Right lobe of liver (tissue), 6 donors: Measurements from ENCODE around the gene NCOA5. TPM values are rescaled to one million over a fixed set of nuclear protein-coding genes. Genes with fewer than 3 reads are reported as not detected.

ENCODE experiments used
- ATAC-seq, 4 donors: fragments of 200-7000 bp; cut with Tn5 transposase; one replicate each; pipeline ENCODE4 v1.9.1; 2020; ENCODE audit warnings: mild to moderate bottlenecking in 4 of 4, moderate library complexity in 4 of 4
- DNase-seq, 3 donors: peaks; one replicate each; pipeline ENCODE4 v3.0.0-alpha.2; 2020
- H3K27ac ChIP-seq, 3 donors: fragments of 200-600 bp; one replicate each; pipeline ENCODE4 v1.8.0; 2022
- H3K27me3 ChIP-seq, 2 donors: fragments of 200-600 bp; one replicate each; pipeline ENCODE4 v1.8.0; 2022
- H3K36me3 ChIP-seq, 4 donors: fragments of 200-600 bp; sonication (generic) in 1 of 4; one replicate each; pipeline versions ENCODE4 v1.5.1 to v1.8.0; 2017 to 2022; ENCODE audit warnings: control low read depth in 1 of 4
- H3K4me1 ChIP-seq, 4 donors: fragments of 200-600 bp; sonication (generic) in 1 of 4; one replicate each; pipeline versions ENCODE4 v1.5.1 to v1.8.0; 2017 to 2022; ENCODE audit warnings: control low read depth in 1 of 4
- H3K4me3 ChIP-seq, 3 donors: fragments of 200-600 bp; one replicate each; pipeline ENCODE4 v1.8.0; 2022
- H3K9me3 ChIP-seq, 4 donors: fragments of 200-600 bp; sonication (generic) in 1 of 4; one replicate each; pipeline versions ENCODE4 v1.5.1 to v1.8.0; 2017 to 2022; ENCODE audit warnings: control low read depth in 1 of 4
- CTCF ChIP-seq, 4 donors: fragments of 200-600 bp in 3 of 4; fragments of 450-650 bp in 1 of 4; IDR thresholded peaks; one replicate each; pipeline versions ENCODE4 v1.5.1 to v1.8.0; 2016 to 2022; ENCODE audit warnings: antibody characterized with exemption in 4 of 4, mild to moderate bottlenecking in 2 of 4
- POLR2A ChIP-seq: fragments of 450-650 bp; IDR thresholded peaks from one replicate; pipeline ENCODE4 v1.6.1; 2017; ENCODE audit warnings: antibody characterized with exemption, mild to moderate bottlenecking
- WGBS: methylation state at CpG from one replicate; pipeline ENCODE4 v1.1.6; 2018; ENCODE audit warnings: low coverage, low lambda C conversion rate; ENCODE audit not compliant: insufficient coverage; ENCODE audit errors: missing lambda C conversion rate; 5-methylcytosine and 5-hydroxymethylcytosine counted together
- intact Hi-C, 2 donors: fragments of 100-400 bp; cut with DNase I; formaldehyde crosslinking; loops; one replicate each; pipeline versions ENCODE4 v1.11.2 to v1.14.1; 2022
- total RNA-seq, 6 experiments: library from RNA; depleted of rRNA in 2 of 6; stranded (reverse); fragments of >200 nt in 2 of 6; fragmentation: NEBNext Ultra II Directional in 3 of 6; extraction: Animal tissue kit (Norgen Biotek cat#: 25700) in 3 of 6; gene quantifications; one replicate each; pipeline versions ENCODE4 v1.1.0 to v1.2.4, GENCODE V29; 2016 to 2023
- donor health status: DM: no; HTN: yes; CAD: no.
- donor health status: DM: no; HTN: no; CAD: no.
- donor health status: DM: no; HTN: no; CAD: no.
- donor health status: DM: no; HTN: yes; CAD: no.
- donor health status: DM: no; HTN: yes; CAD: no.

NCOA5 gene
- total RNA-seq, 6 experiments from 2014 or later: 5.1 to 10.4 (median 8.8) TPM

- Histone ChIP-seq H3K4me1 (peaks cover 0 to 16% (median 0%) of the 10 kb centered on the region in 4 donors), H3K36me3 (peaks cover 17 to 75% (median 46%) of the 10 kb centered on the region in 4 donors), H3K4me3 (no peak overlapping the region), H3K27me3 (no peaks in the 10 kb centered on the region), H3K27ac (no peak overlapping the region), H3K9me3 (no peaks in the 10 kb centered on the region)
- no peak for DNase-seq
- no peak for ATAC-seq
- intact Hi-C loops: no loop called here
- WGBS: 92% methylated on average over 2 of the region's 3 CpGs
- TF ChIP-seq POLR2A: no peak
- no peak for TF ChIP-seq CTCF (IDR thresholded peaks at IDR 0.05)
These were observed 26.1 kb downstream of the NCOA5 start for GRCh38 chr20:46063652-46064054.

DNA sequence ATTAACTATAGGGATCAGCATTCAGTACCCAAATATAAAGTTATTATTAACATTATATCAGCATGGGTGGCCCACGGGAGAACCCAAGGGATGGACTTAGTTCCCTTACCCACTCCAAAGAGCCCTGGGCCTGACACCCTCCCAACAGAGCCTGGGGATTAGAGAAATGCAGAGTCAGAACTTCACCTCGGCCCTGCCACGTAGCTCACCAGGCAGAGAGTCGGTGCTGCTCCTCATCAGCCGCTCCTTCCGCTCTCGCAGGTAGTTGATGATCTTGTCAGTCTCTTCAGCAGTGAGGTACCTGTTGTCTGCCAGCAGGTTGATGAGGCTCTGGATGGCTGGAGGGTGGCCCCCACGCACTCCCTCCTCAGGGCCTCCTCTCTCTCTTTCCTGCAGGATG, 26.6 kb downstream of the NCOA5 start:
- TF ChIP-seq CTCF (IDR thresholded peaks at IDR 0.05) (no peak), POLR2A (no peak)
- Histone ChIP-seq H3K4me3 (no peak overlapping the region), H3K27ac (no peak overlapping the region), H3K36me3 (peaks cover 17 to 70% (median 44%) of the 10 kb centered on the region in 4 donors), H3K4me1 (peaks cover 0 to 19% (median 0%) of the 10 kb centered on the region in 4 donors), H3K9me3 (no peaks in the 10 kb centered on the region), H3K27me3 (no peaks in the 10 kb centered on the region)
- intact Hi-C loops: no loop called here
- ATAC-seq: no peak
- DNase-seq: no peak
- WGBS: 86% methylated on average over 5 of the region's 8 CpGs

DNA sequence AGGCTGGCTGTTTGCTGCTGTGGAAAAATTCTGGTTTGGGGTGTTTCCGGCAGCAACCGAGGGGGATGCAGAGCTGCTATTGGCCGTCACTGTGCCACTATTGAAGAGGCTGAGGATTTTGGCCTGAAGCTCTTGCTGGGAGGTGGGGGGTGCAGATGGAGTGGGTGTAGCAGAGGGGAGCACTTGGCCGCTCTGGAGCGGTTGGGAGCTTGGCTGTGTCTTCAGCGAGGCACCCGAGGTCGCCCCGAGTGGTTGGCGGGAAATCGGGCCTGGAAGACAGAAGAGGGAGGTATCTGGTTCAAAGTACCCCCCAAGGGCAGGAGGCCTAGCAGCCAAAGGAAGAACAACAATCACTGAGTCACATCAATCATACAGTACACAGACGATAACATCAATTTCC, 27.1 kb downstream of the NCOA5 start:
- H3K9me3 ChIP-seq: no peaks in the 10 kb centered on the region
- H3K4me1 ChIP-seq: peaks cover 0 to 23% (median 0%) of the 10 kb centered on the region in 4 donors
- no peak for DNase-seq
- TF ChIP-seq CTCF (IDR thresholded peaks at IDR 0.05) (no peak), POLR2A (no peak)
- 97% methylated on average over 12 of the region's 12 CpGs for WGBS
- peaks cover 17 to 64% (median 41%) of the 10 kb centered on the region in 4 donors for H3K36me3 ChIP-seq
- H3K27me3 ChIP-seq: no peaks in the 10 kb centered on the region
- ATAC-seq: no peak
- no peak overlapping the region for H3K27ac ChIP-seq
- intact Hi-C loops: no loop called here
- no peak overlapping the region for H3K4me3 ChIP-seq

DNA sequence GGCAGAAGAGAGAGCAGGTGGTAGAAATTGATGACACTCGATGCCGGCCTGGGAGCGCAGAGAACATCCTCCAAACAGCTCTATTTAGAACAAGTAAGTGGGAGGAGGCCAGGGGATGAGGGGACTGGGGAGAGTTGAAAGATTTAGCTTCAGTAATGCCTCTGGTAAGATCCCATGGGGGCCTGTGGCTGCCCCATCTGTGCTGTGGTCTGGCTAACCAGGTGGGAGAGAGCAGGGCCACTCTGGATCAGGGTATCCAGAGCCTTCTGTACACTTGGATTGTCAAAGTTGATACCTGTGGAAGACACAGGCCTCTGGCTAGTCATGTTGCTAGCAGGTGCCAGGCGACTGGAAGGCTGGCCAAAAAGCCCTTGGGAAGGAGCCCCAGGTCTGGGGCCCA, 27.6 kb downstream of the NCOA5 start:
- peaks cover 16 to 60% (median 39%) of the 10 kb centered on the region in 4 donors for H3K36me3 ChIP-seq
- H3K27me3 ChIP-seq: no peaks in the 10 kb centered on the region
- no peak for ATAC-seq
- H3K27ac ChIP-seq: no peak overlapping the region
- no peak for DNase-seq
- peaks cover 0 to 26% (median 0%) of the 10 kb centered on the region in 4 donors for H3K4me1 ChIP-seq
- TF ChIP-seq CTCF (IDR thresholded peaks at IDR 0.05) (no peak), POLR2A (no peak)
- intact Hi-C loops: no loop called here
- H3K9me3 ChIP-seq: no peaks in the 10 kb centered on the region
- H3K4me3 ChIP-seq: no peak overlapping the region
- WGBS: 94% methylated on average over 3 of the region's 4 CpGs

- Histone ChIP-seq H3K4me1 (peaks cover 0 to 26% (median 0%) of the 10 kb centered on the region in 4 donors), H3K9me3 (no peaks in the 10 kb centered on the region), H3K27ac (no peak overlapping the region), H3K36me3 (peaks cover 10 to 48% (median 28%) of the 10 kb centered on the region in 4 donors), H3K27me3 (no peaks in the 10 kb centered on the region), H3K4me3 (no peak overlapping the region)
- DNase-seq: no peak
- peak in 1 of 4 donors; percentile 31 for ATAC-seq
- TF ChIP-seq CTCF (IDR thresholded peaks at IDR 0.05): no peak
- no peak for TF ChIP-seq POLR2A
- WGBS: 75% methylated on average over 4 of the region's 4 CpGs
- intact Hi-C loops: no loop called here
These were observed 28.8 kb downstream of the NCOA5 start for GRCh38 chr20:46060975-46061374.
